Ovary (tissue), 9 donors: ENCODE results near the gene KIAA0930. TPM values are rescaled to one million over a fixed set of nuclear protein-coding genes. Genes with fewer than 3 reads are reported as not detected.

Experiments used
- DNase-seq, 5 donors: peaks; one replicate each; pipeline ENCODE4 v3.0.0-alpha.2; 2019 to 2020
- H3K27ac ChIP-seq, 2 donors: fragments of 200-600 bp; one replicate each; pipeline versions ENCODE4 v1.5.1 to v1.8.0; 2019 to 2022
- H3K27me3 ChIP-seq: fragments of 200-600 bp; one replicate; pipeline ENCODE4 v1.8.0; 2022
- H3K36me3 ChIP-seq: fragments of 200-600 bp; sonication (generic); one replicate; pipeline ENCODE4 v1.5.1; 2019
- H3K4me1 ChIP-seq: one replicate; pipeline ENCODE4 v1.8.1; 2013; ENCODE audit warnings: mild to moderate bottlenecking, moderate library complexity; ENCODE audit not compliant: insufficient read depth
- H3K4me3 ChIP-seq: fragments of 200-600 bp; sonication (generic); one replicate; pipeline ENCODE4 v1.5.1; 2017
- H3K9me3 ChIP-seq, 2 donors: fragments of 200-600 bp in 1 of 2; sonication (generic) in 1 of 2; one replicate each; pipeline versions ENCODE4 v1.5.1 to v1.8.1; 2013 to 2019; ENCODE audit warnings: mild to moderate bottlenecking in 1 of 2, moderate library complexity in 1 of 2
- EP300 ChIP-seq: sonication (generic); formaldehyde crosslinking; IDR thresholded peaks from one replicate; pipeline ENCODE4 v1.6.1; 2017; ENCODE audit warnings: antibody characterized with exemption
- POLR2A ChIP-seq: fragments of 450-650 bp; IDR thresholded peaks from one replicate; pipeline ENCODE4 v1.6.1; 2017; ENCODE audit warnings: antibody characterized with exemption, mild to moderate bottlenecking, moderate library complexity
- WGBS, 3 donors: extraction: QIAGEN DNeasy Blood & Tissue Kit in 1 of 3; methylation state at CpG; one replicate each; pipeline versions ENCODE4 v1.1.5 to v1.1.7; 2013 to 2017; 5-methylcytosine and 5-hydroxymethylcytosine counted together
- intact Hi-C, 4 donors: fragments of 100-400 bp; cut with DNase I; formaldehyde crosslinking; loops; one replicate each; pipeline versions ENCODE4 v1.11.0 to v1.15.1; 2022 to 2023
- polyA plus RNA-seq, 2 donors: library from polyadenylated mRNA; stranded (reverse); fragments of 200-250 nt in 1 of 2; fragments of 350-450 nt in 1 of 2; fragmentation: Illumina TruSeq in 1 of 2; extraction: RNeasy Lipid Tissue Mini Kit (QIAGEN cat#74804) in 1 of 2; gene quantifications; one replicate each; pipeline ENCODE4 v1.2.3, GENCODE V29; 2013 to 2014
- total RNA-seq, 7 donors: library from RNA; depleted of rRNA in 2 of 7; stranded (reverse); fragments of >200 nt in 2 of 7; fragmentation: NEBNext Ultra II Directional in 3 of 7; extraction: Animal tissue kit (Norgen Biotek cat#: 25700) in 3 of 7; gene quantifications; one replicate each; pipeline versions ENCODE4 v1.1.0 to v1.2.4, GENCODE V29; 2016 to 2023
- TF ChIP-seq, protein P1 (sequence below), 3 donors: fragments of 450-650 bp in 2 of 3; fragments of 200-600 bp in 1 of 3; IDR thresholded peaks; one replicate each; pipeline versions ENCODE4 v1.5.1 to v1.8.0; 2016 to 2022; ENCODE audit warnings: antibody characterized with exemption in 3 of 3, mild to moderate bottlenecking in 1 of 3
- donor health status: DM: no; HTN: no; CAD: no; lungs with moderate emphysema.
- donor health status: DM: no; HTN: no; CAD: no.
- donor health status: Bipolar disorder and iron deficiency.
- donor health status: DM: yes; HTN: yes; CAD: no.
- donor health status: DM: no; HTN: no; CAD: no.
- donor health status: DM: yes; HTN: yes; CAD: no.

The KIAA0930 gene
- total and polyA plus RNA-seq, 9 donors = 14.8 to 40.0 (median 33.1) TPM

DNA sequence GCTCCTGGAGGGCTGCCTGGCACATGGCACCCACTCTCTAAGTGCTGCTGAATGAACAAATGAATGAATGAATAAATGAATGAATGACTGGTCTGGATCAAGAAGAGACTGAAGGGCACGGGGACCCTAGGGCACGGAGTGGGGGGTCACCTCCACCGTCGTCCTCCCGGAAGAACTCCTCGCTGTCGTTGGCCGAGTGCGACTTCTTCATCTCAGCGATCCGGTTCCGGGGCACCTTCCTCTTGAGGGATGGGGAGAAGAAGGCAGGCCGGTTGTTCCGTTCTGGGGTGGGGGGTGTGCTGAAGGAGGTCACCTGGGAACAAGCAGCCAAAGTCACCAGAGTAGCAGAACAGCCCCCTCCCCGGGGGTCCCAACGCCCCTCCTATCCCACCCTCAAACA is 41.0 kb downstream of the KIAA0930 start:
- H3K27me3 ChIP-seq = no peaks in the 10 kb centered on the region
- no peaks in the 10 kb centered on the region for H3K9me3 ChIP-seq
- intact Hi-C loops = no loop called here
- H3K36me3 ChIP-seq = no peaks in the 10 kb centered on the region
- no peak overlapping the region for H3K27ac ChIP-seq
- WGBS, 3 donors = 94 to 95% (median 95%) methylated on average over 16 of the region's 16 CpGs
- H3K4me3 ChIP-seq = no peak overlapping the region
- DNase-seq = peak in 1 of 5 donors; percentile 13
- no peaks in the 10 kb centered on the region for H3K4me1 ChIP-seq
- no peak for TF ChIP-seq POLR2A
- TF ChIP-seq, protein P1, sequence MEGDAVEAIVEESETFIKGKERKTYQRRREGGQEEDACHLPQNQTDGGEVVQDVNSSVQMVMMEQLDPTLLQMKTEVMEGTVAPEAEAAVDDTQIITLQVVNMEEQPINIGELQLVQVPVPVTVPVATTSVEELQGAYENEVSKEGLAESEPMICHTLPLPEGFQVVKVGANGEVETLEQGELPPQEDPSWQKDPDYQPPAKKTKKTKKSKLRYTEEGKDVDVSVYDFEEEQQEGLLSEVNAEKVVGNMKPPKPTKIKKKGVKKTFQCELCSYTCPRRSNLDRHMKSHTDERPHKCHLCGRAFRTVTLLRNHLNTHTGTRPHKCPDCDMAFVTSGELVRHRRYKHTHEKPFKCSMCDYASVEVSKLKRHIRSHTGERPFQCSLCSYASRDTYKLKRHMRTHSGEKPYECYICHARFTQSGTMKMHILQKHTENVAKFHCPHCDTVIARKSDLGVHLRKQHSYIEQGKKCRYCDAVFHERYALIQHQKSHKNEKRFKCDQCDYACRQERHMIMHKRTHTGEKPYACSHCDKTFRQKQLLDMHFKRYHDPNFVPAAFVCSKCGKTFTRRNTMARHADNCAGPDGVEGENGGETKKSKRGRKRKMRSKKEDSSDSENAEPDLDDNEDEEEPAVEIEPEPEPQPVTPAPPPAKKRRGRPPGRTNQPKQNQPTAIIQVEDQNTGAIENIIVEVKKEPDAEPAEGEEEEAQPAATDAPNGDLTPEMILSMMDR (IDR thresholded peaks at IDR 0.05) = no peak
- TF ChIP-seq EP300 = no peak

DNA sequence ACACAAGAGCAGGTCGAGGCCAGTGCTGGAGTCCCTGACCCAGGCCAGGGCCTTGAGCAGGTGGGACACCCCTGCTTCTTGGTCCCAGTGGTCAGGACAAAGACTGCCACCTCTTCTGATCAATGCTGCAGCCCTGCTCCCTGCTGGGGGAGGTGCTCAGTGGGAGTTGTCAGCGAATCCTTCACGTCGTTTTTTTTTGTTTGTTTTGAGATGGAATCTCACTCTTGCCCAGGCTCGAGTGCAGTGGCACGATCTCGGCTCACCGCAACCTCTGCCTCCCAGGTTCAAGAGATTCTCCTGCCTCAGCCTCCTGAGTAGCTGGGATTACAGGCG is 42.3 kb downstream of the KIAA0930 start:
- intact Hi-C loops = no loop called here
- H3K27ac ChIP-seq = no peak overlapping the region
- WGBS, 3 donors = 76 to 84% (median 83%) methylated on average over 9 of the region's 9 CpGs
- TF ChIP-seq POLR2A = no peak
- no peak for TF ChIP-seq EP300
- TF ChIP-seq, protein P1 (IDR thresholded peaks at IDR 0.05) = no peak
- no peak overlapping the region for H3K4me3 ChIP-seq
- H3K9me3 ChIP-seq = no peaks in the 10 kb centered on the region
- H3K27me3 ChIP-seq = no peaks in the 10 kb centered on the region
- H3K4me1 ChIP-seq = no peaks in the 10 kb centered on the region
- H3K36me3 ChIP-seq = no peaks in the 10 kb centered on the region
- DNase-seq = peak in 1 of 5 donors; percentile 6

DNA sequence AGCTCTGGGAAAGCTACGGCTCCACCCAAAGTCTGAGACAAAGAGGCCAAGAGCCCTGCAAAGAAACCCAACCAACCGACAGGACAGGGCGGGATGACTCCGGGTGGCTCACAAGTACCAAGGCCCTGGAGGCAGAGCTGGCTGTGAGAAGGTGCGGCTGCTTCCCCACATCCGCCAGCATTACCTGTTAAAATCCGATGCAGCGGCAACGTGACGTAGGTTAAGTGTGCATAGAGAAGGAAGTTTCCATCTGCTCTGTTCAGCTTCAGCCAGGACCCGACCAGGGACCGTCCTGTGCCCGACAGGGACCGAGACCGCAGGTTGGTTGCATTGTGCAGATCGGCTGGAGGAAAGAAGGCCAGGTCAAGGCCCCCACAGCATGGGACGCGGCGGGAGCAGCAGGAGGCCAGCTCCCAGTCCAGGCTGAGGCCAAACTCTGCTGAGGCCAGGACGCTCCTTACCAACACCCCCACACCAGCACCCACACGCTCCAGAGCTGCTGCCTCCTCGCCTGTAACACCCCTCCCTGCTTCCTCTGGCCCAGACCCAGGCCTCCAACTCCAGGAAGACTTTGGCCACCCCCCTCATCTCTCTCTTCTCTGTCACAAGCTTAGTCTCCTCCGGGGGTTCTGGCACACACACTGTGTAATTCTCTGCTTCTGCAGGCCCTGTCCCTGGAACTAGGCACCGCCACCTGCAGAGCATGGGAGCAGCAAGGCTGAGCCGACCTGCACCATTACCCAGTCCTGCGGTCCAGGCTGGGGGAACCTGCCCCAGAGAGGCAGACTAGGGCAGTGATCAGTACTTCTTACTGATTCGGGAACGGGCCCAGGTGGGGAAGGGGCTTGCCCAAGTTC is 42.9 kb downstream of the KIAA0930 start:
- peaks cover 2% of the 10 kb centered on the region for H3K4me1 ChIP-seq
- no peaks in the 10 kb centered on the region for H3K27me3 ChIP-seq
- DNase-seq = peak in 1 of 5 donors; percentile 10
- no peak overlapping the region for H3K4me3 ChIP-seq
- H3K36me3 ChIP-seq = no peaks in the 10 kb centered on the region
- H3K9me3 ChIP-seq = no peaks in the 10 kb centered on the region
- intact Hi-C loops = no loop called here
- H3K27ac ChIP-seq = no peak overlapping the region
- TF ChIP-seq EP300 (no peak), POLR2A (no peak)
- TF ChIP-seq, protein P1 (IDR thresholded peaks at IDR 0.05) = no peak
- WGBS, 3 donors = 80 to 81% (median 81%) methylated on average over 28 of the region's 28 CpGs

DNA sequence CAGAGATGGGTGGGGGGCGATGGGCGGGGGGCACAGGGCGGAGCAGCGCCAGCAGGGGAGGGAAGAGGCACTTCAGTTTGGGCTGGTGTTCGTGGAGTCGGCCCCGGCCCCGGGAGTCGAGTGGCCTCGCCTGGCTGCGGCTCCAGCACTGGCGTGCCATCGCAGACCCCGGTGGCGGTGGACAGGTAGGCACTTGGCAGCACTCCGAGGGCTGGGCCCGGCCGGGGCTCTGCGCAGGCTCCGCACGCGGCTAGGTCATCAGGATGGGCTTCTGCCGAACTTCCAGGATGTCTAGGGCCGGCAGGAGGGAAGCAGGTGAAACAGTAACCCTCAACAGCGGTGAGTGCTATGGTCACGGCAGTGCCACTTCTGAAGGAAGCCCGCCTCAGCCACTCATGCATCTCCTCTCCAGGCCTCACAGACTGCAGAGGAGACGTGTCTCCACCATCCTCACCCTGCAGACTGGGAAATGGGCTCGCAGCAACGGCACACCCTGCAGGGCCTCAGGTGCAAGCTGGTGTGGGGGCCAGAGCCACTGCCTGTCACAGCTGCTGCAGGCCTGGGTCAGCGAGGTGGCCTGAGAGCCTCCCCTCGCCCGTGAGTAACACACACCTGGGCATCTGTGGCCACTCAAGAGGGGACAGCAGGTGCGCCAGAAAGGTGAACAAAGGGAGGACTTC is 43.6 kb downstream of the KIAA0930 start:
- no peaks in the 10 kb centered on the region for H3K27me3 ChIP-seq
- H3K4me1 ChIP-seq = peaks cover 4% of the 10 kb centered on the region
- no peaks in the 10 kb centered on the region for H3K36me3 ChIP-seq
- no peak overlapping the region for H3K27ac ChIP-seq
- intact Hi-C loops = no loop called here
- WGBS, 3 donors = 94 to 95% (median 95%) methylated on average over 31 to 34 of the region's 34 CpGs
- TF ChIP-seq, protein P1 (IDR thresholded peaks at IDR 0.05) = no peak
- TF ChIP-seq EP300 (no peak), POLR2A (no peak)
- no peaks in the 10 kb centered on the region for H3K9me3 ChIP-seq
- DNase-seq = no peak
- no peak overlapping the region for H3K4me3 ChIP-seq
